ENCODE data around the gene ENTHD1.

DNA sequence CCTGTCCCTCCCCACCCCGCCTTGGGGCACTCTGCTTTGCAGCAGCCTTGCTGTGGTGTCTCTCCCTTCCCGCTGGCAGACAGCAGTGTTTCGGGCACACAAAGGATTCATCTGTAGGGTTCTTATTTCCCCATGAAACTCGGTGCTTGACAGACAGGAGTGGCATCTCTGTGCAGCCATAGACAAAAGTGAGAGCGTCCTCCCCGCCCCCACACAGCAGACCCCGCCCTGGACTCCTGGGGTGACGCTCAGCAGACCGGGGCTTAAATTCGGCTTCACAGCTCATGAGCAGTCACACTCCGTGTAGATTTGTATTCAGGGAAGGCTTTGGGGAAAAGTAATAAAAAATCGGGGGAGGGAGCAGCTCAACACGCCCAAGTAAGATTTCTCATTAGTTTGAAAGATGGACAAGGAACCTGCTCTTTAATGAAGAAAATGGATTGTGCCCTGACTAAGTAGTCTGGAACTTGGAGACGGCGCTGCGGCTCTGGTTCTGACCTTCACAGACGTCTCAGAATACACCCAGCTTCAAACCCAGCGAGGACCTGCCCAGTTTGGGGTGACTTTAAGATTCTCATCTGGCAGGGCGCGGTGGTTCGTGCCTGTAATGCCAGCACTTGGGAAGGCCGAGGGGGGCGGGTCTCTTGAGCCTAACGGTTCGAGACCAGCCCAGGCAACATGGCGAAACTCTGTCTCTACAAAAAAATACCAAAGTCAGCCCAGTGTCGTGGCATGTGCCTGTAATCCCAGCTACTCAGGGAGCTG lies 187.0 kb downstream of the ENTHD1 start:
- TF ChIP-seq, protein P1, sequence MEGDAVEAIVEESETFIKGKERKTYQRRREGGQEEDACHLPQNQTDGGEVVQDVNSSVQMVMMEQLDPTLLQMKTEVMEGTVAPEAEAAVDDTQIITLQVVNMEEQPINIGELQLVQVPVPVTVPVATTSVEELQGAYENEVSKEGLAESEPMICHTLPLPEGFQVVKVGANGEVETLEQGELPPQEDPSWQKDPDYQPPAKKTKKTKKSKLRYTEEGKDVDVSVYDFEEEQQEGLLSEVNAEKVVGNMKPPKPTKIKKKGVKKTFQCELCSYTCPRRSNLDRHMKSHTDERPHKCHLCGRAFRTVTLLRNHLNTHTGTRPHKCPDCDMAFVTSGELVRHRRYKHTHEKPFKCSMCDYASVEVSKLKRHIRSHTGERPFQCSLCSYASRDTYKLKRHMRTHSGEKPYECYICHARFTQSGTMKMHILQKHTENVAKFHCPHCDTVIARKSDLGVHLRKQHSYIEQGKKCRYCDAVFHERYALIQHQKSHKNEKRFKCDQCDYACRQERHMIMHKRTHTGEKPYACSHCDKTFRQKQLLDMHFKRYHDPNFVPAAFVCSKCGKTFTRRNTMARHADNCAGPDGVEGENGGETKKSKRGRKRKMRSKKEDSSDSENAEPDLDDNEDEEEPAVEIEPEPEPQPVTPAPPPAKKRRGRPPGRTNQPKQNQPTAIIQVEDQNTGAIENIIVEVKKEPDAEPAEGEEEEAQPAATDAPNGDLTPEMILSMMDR (IDR thresholded peaks at IDR 0.05; ENCODE audit: extremely low read depth in 1 of 2, insufficient read depth in 1 of 2, low read depth in 1 of 2, low read length in 2 of 2), result no peak
- no peak for TF ChIP-seq POLR2A (IDR thresholded peaks at IDR 0.05; ENCODE audit: low read depth, low read length)
- TF ChIP-seq POLR2AphosphoS5 (IDR thresholded peaks at IDR 0.05; ENCODE audit: insufficient read depth, low read depth, low read length), result no peak
- no peak for TF ChIP-seq EZH2 (IDR thresholded peaks at IDR 0.05; ENCODE audit: borderline replicate concordance, low read depth, low read length, severe bottlenecking)
